HPDE6-E6E7 (cell line): ENCODE results near the gene SRMS.
"Not testable (repeated sequence)": the region's sequence is repeated elsewhere in the genome, so short reads cannot be mapped to it uniquely, and the experiment has no call there.

Experiments used
- DNase-seq: peaks from one replicate; pipeline ENCODE4 v3.0.0; 2011; ENCODE audit warnings: missing footprints; ENCODE audit errors: extremely low spot score

SRMS gene

DNA sequence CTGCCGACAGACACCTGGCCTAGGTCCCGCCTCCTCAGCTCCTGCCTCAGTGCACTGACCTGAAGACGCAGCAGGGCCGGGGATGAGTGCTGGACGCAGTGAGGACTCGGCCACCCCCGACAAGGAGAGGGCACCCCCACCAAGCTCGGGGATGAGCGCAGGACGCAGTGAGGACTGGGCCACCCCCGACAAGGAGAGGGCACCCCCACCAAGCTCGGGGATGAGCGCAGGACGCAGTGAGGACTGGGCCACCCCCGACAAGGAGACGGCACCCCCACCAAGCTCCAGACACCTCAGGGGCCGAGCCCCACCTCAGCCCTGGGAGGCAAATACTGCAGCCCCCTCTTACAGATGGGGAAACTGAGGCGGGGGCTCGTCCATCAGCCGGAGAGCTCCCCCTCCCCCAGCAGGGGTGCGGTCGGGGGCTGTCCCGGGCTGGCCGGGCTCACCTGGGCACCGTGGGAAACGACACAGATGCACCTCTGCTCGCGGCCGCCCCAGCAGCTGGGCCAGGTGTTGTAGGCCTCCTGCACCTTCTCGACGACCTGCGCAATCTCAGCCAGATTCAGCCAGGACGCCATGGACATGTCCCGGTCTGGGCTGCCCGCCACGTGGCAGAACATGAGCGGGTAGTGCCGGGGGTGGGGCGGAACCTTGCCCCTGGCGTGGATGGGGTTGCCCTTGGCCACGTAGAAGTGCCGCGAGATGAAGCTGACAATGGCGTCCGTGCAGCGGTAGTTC lies 19.0 kb upstream of the SRMS start:
- no peak for DNase-seq

GRCh38 chr20:63565699-63566335 lies 18.3 kb upstream of the SRMS start:
- DNase-seq = no peak

DNA sequence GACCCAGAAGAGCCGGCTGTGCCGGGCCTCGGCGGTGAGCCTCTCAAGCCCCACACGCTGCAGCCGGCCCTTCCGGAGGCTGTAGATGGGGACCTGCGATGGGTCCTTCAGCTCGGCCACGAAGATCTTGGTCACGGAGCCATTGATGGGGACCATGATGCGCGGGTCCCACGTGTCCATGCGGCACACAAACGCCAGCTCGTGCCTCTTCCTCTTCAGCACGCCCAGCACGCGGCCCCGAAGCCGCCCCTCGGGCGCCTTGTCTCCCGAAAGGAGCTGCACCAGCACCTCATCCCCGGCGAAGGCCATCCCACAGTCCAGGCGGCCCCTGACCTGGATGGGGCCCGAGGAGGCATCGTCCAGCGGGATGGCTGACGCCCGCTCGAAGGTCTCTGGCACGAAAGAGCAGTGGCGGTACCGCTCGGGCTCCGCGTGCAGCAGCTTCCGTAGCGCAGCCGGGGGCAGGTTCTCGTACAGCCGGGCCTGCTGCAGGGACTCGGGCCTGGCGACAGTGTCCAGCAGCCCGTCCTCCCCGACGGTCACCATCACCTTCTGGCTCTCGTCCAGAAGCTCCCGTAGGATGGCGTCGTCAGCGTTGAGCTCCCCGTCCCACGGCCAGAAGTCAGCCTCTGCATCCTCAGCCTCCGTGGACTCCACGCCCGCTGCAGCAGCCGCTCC lies 17.6 kb upstream of the SRMS start:
- DNase-seq = no peak

DNA sequence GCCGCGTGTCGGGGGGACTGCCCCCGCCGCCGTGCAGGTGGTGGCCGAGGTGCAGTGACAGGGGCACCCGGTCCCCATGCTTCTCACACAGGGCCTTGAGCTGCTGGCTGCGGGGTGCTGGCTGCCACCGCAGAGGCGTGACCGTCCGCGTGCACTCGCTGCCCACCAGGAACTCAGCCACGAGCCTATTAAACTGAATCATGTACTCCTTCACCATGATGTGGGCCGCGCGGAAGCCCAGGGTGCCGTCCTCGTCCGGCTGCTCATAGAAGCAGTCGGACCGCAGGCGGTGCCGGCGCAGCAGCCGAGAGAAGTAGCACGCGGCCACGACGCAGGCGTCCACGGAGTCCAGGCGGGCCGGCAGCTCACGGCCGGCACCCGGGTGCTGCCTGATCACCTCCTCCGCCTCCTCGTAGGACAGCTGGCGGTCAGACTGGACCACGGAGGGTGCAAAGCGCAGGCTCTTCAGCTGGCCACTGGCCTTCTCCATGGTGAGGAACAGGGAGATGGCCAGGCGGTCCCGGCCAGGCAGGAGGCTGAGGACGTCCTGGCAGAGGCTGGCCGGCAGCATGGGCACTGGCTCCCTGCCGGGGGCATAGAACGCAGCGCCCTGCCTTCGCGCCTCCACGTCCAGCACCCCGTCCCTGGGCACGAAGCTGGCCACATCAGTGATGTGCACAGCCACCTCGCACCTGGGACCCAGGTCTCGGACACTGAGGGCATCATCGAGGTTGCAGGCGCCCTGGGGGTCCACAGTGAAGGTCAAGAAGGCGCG lies 16.7 kb upstream of the SRMS start:
- no peak for DNase-seq

DNA sequence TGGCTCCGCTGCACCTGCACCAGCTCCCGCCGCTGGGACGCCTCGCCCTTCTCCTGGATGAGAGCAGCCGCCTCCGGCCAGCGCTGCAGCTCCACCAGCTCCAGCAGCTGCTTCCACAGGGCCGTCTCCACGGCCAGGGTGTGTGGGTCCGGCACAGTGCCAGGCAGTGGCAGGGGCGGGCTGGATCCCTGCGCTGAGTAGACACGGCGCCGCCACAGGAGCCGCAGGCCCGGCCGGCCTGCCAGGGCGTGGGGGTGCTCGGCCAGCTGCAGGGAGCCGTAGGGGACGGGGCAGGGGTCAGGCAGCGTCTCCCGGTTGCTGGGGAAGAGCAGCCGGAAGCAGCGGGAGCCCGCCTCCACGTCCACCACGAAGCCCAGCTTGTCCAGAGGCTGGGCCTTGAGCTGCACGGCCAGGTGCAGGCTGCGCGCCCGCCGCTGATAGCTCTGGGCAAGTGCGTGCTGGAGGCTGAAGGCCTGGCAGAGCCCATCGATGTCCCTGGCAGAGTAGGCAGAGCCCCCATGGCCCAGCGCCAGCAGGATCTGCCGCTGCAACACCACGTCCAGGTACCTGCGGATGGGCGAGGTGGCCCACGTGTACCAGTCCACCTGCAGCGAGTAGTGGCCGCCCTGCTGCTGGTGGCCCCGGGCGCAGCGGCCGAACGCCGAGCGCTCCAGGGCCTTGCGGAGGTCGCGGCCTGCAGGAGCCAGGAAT lies 15.8 kb upstream of the SRMS start:
- no peak for DNase-seq

DNA sequence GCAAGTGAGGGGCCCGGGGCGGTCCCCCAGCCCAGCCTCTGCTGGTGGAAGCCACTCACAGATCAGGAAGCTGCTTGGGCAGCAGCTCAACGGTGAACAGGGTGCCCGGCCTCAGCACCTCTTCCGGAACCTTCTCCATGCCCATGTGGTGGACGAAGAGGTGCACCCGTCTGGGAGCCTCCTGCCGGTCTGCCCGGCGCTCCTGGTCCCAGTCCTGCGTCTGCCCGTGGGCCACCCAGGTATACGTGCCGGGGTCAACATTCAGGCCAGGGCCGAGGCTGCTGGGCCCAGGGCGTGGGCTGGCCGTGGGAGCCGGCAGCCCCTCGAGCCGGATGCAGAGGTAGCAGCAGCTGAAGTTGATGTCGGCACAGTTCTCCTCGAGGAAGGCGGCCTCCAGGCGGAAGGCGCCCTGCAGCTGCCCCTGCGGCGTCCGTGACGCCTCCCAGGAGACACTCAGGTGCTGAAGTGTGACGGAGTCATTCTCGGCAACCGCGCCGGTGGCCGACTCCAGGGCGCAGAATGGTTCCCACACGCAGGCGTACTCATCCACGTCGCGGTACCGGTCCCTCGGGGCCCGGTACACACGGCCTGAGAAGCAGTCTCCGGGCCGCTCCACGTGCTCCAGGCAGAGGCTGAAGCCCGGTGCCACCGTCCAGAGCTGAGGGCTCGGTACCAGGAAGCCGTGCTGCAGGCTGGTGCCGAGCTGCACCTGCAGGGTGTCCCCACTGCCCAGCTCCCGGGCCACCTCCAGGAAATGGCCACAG lies 15.1 kb upstream of the SRMS start:
- DNase-seq = no peak

DNA sequence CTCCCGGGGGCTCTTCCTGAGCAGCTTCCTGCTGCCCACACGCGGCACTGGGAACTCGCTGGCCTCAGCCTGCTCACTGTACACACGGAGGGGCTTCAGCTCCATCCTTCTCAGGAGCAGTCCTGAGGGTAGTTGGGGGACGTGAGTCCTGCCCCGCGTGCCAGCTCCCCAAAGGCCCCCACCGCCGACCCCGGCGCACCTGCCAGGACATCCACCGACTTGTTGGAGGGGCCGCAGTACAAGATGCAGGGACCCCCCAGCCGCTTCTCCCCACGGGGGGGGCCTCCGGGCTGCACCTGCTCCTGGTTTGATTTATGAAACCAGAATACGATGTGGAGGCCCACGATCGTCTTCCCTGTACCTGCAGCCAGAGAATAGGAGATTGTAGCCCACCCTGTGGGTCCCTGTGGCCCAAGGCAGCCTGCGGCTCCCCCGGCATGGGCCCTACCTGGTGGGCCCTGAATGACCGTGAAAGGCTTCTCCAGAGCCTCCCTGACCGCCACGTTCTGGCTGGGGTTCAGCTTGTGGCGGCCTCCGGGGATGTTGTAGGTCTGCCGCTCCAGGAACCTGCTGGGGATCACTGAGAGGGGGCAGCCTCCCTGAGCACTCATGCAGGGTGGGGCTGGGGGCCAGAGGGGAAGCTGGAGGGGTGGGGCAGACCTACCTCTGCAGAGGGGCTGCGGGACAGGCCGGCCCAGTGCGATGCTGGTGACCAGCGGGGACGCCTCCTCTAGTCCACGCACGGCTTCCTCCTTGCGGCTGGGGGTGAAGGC lies 14.3 kb upstream of the SRMS start:
- DNase-seq = no peak

GRCh38 chr20:63560856-63561609 lies 13.5 kb upstream of the SRMS start:
- no peak for DNase-seq

GRCh38 chr20:63560333-63560805 lies 12.8 kb upstream of the SRMS start:
- DNase-seq = no peak

DNA sequence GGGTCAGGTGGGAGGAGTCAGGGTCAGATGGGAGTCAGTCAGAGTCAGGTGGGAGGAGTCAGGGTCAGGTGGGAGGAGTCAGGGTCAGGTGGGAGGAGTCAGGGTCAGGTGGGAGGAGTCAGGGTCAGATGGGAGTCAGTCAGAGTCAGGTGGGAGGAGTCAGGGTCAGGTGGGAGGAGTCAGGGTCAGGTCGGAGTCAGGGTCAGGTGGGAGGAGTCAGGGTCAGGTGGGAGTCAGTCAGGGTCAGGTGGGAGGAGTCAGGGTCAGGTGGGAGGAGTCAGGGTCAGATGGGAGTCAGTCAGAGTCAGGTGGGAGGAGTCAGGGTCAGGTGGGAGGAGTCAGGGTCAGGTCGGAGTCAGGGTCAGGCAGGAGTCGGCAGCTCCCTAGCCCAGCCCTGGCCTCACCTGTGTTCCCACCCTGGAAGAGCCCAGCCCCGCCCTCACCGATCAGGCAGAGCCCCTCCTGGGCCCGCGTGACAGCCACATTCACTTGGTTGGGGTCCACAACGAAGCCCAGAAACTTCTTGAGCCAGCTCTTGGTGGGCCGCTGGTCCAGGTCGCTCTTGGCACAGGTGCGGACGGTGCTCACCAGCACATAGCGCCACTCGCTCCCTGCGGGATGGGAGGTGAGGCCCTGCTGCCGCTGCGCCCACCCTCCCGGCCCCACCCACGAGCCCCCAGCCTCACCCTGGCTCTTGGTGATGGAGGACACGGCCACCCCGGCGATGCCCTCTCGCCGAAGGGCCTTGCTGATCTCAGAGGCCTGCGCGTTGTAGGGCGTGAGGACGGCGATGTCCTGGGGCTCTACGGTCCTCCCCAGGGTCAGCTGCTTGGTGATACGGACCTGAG lies 12.2 kb upstream of the SRMS start:
- DNase-seq = not testable (repeated sequence)

- no peak for DNase-seq
Measured at GRCh38 chr20:63558804-63559484, 11.4 kb upstream of the SRMS start.

DNA sequence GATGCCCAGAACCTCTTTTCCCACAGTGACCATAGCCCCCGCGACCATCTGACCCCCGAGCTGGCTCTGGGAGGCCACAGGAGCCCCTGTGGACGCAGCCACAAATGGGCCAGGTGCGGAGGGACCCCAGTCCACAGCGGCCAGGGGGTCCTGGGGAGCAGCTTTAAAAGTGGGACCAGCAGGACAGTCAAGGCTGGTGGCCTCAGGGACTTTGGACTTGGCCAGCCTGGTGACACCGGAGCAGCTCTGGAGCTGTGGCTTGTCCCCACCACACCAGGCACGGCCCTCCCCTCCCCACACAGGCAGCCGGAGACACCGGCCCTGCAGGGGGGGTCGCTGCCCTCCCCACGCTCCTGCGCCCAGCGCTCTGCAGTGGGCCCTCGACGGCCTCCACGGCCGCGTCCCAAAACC lies 9.9 kb upstream of the SRMS start:
- no peak for DNase-seq

GRCh38 chr20:63556873-63557478 lies 9.4 kb upstream of the SRMS start:
- DNase-seq = no peak

GRCh38 chr20:63555661-63556381 lies 8.3 kb upstream of the SRMS start:
- DNase-seq = no peak

GRCh38 chr20:63554361-63555278 lies 7.1 kb upstream of the SRMS start:
- no peak for DNase-seq

DNA sequence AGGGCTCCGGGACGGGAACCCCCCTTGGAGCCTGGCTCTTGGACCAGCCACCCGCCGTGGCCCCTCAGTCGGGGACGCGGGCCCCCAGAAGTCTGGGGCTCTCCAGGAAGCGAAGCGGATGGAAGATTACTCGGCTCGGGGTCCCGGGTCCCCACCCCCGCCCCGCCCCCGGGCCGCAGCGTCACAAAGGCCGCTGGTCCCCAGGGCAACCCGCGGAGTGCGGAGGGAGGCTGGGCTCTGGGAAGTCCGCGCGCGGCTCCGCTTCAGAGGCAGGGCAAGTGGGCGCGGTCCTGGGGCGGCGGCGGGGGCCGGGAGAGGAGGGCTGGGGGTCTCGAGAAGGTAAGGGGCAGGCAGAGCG lies 6.4 kb upstream of the SRMS start, which contains the start of gene FNDC11:
FNDC11 (plus strand) TSS at position 227 of the 358 bp plus-strand sequence. CDS start 1,505 bp downstream, outside the sequence.
- no peak for DNase-seq
